ENCODE data around the gene TMEM108. TPM values are rescaled to one million over a fixed set of nuclear protein-coding genes. Genes with fewer than 3 reads are reported as not detected.

TMEM108 gene
- total RNA-seq = 0.09 and 0.38 TPM in 2 replicates

GRCh38 chr3:133038089-133038730 is at the start of gene TMEM108:
Gene TMEM108 (plus strand): TSS chr3:133038391.

GRCh38 chr3:133400006-133400515 is 361.9 kb downstream of the TMEM108 start, which contains the start of gene BFSP2:
Gene BFSP2 (plus strand): TSS chr3:133400056. CDS start chr3:133400084, 28 bp downstream.

